Gastroesophageal sphincter (tissue), 3 donors: Measurements from ENCODE around the gene POGLUT2.

Source experiments
- POLR2A ChIP-seq, 2 donors: fragments of 450-650 bp; IDR thresholded peaks; one replicate each; pipeline ENCODE4 v1.6.1; 2017; ENCODE audit warnings: antibody characterized with exemption in 2 of 2, mild to moderate bottlenecking in 2 of 2, moderate library complexity in 1 of 2
- POLR2AphosphoS5 ChIP-seq: sonication (generic); formaldehyde crosslinking; IDR thresholded peaks from one replicate; pipeline ENCODE4 v1.6.1; 2017; ENCODE audit warnings: antibody characterized with exemption
- TF ChIP-seq, protein P1 (sequence below), 4 experiments: fragments of 200-600 bp in 2 of 4; fragments of 450-650 bp in 2 of 4; sonication (generic) in 1 of 4; IDR thresholded peaks; one replicate each; pipeline ENCODE4 v1.5.1; 2017 to 2019; ENCODE audit warnings: antibody characterized with exemption in 4 of 4, mild to moderate bottlenecking in 2 of 4, moderate library complexity in 2 of 4

DNA sequence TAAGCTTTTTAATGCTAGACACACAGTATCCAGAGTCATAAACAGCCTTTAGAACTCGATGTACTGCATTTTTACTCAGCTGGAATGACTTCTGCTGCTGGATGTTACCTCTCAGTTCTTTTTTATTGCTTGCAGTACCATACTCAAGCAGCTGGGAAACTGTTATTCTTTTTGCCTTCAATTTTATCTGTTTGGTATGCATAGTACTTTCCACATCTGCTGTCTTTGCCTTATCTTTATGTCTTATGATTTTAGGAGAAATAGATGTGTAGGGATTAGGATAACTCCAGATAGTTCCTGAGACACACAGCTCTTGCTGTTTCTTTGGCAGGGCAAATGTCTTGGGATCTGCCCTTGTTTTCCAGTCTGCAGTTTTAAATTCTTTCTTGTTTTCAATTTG, 56.7 kb downstream of the POGLUT2 start:
- TF ChIP-seq, protein P1, sequence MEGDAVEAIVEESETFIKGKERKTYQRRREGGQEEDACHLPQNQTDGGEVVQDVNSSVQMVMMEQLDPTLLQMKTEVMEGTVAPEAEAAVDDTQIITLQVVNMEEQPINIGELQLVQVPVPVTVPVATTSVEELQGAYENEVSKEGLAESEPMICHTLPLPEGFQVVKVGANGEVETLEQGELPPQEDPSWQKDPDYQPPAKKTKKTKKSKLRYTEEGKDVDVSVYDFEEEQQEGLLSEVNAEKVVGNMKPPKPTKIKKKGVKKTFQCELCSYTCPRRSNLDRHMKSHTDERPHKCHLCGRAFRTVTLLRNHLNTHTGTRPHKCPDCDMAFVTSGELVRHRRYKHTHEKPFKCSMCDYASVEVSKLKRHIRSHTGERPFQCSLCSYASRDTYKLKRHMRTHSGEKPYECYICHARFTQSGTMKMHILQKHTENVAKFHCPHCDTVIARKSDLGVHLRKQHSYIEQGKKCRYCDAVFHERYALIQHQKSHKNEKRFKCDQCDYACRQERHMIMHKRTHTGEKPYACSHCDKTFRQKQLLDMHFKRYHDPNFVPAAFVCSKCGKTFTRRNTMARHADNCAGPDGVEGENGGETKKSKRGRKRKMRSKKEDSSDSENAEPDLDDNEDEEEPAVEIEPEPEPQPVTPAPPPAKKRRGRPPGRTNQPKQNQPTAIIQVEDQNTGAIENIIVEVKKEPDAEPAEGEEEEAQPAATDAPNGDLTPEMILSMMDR (IDR thresholded peaks at IDR 0.05), result no peak
- no peak for TF ChIP-seq POLR2AphosphoS5
- TF ChIP-seq POLR2A (IDR thresholded peaks at IDR 0.05), result no peak
